Chondrocyte (in vitro differentiated cells): Measurements from ENCODE around the gene GOLGA8B. TPM values are rescaled to one million over a fixed set of nuclear protein-coding genes. Genes with fewer than 3 reads are reported as not detected.
A peak's percentile ranks its signal among the peaks of the same experiment; 100 is the strongest.
"Not testable (repeated sequence)": the region's sequence is repeated elsewhere in the genome, so short reads cannot be mapped to it uniquely, and the experiment has no call there.

Experiments
- DNase-seq: peaks from one replicate; pipeline ENCODE4 v3.0.0; 2021; ENCODE audit warnings: mixed read lengths, low spot score
- H3K27ac Mint-ChIP-seq: one replicate; pipeline ENCODE4 v1.8.0; 2021; ENCODE audit warnings: mild to moderate bottlenecking, moderate library complexity, mixed read lengths; ENCODE audit not compliant: unreplicated experiment
- H3K27me3 Mint-ChIP-seq: 2 replicates; pipeline ENCODE4 v1.8.0; 2021; ENCODE audit warnings: low read depth, mixed read lengths
- H3K36me3 Mint-ChIP-seq: 2 replicates; pipeline ENCODE4 v1.8.0; 2021; ENCODE audit warnings: low read depth, mixed read lengths
- H3K4me1 Mint-ChIP-seq: 2 replicates; pipeline ENCODE4 v1.8.0; 2021; ENCODE audit warnings: low read depth, mild to moderate bottlenecking, mixed read lengths
- H3K4me3 Mint-ChIP-seq: one replicate; pipeline ENCODE4 v1.8.0; 2021; ENCODE audit warnings: mild to moderate bottlenecking, moderate library complexity, mixed read lengths; ENCODE audit not compliant: unreplicated experiment
- H3K9me3 Mint-ChIP-seq: 2 replicates; pipeline ENCODE4 v1.8.0; 2021; ENCODE audit warnings: low read depth, mixed read lengths
- CTCF ChIP-seq: fragments of 200-600 bp; sonication (generic); IDR thresholded peaks from 2 replicates; pipeline ENCODE4 v1.5.0; 2021; ENCODE audit warnings: antibody characterized with exemption, mild to moderate bottlenecking, moderate library complexity
- total RNA-seq: library from RNA; stranded (reverse); gene quantifications from 3 replicates; pipeline ENCODE4 v1.2.1, GENCODE V29; 2021

The GOLGA8B gene
- total RNA-seq, 1 donor from 2014 or later, result 42.8 TPM

DNA sequence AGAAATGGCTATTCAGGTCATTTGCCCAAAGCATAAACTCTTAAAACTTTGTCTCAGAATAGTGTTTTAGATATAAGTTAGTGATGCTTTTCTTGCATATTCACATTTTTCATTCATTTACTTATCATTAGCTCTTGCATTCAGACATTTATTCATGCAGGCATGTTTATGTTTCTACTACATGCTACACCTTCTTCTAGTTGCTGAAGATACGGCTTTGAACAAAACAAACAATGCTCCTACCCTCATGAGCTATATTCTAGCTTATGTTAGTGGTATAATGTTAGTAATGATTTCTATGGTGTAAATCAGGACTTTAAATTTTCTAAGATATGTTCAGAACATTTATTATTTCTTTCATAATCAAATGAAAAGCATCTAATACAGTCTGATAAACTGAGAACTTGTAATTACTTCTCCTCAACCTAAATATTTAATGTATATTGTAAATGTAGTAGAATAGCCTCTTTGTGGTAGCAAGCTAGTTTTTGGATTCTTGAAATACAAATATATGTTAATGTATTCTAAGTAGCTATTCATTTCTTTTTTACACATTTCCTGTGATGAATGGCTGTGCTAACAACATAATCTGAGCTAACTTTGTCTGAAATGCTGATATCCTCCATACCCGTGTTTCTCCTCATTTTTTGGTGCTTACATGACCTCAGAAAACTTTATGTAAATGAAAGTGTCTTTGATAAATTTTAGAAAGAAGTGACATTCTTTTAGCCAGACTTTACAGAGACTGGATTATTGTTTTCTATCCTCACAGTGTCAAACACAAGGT lies 15.5 kb upstream of the GOLGA8B start:
- Mint-ChIP-seq H3K27me3 (peaks cover 36% of the 10 kb centered on the region), H3K36me3 (no peaks in the 10 kb centered on the region), H3K27ac (no peak overlapping the region), H3K4me1 (no peaks in the 10 kb centered on the region), H3K9me3 (no peaks in the 10 kb centered on the region), H3K4me3 (no peak overlapping the region)
- no peak for TF ChIP-seq CTCF
- DNase-seq, result no peak

DNA sequence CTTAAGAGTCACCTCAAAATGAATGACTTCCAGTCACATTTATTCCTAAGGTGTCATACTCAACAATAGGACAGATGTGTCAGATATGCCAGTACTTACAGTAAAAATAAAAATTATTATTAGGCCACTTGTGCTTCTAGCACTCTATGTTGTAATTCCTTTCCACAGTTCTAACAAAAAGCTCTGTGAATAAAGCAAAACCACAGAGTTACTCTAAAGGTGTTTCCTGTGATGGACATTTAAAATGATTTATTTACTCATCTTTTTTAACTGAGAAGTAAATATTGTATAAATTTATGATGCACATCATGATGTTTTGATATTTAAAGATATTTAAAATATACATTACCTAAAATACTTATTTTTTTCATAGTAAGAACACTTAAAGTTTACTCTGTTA lies 13.9 kb upstream of the GOLGA8B start:
- TF ChIP-seq CTCF, result no peak
- no peaks in the 10 kb centered on the region for H3K36me3 Mint-ChIP-seq
- H3K4me3 Mint-ChIP-seq, result no peak overlapping the region
- no peak overlapping the region for H3K27ac Mint-ChIP-seq
- H3K27me3 Mint-ChIP-seq, result peaks cover 29% of the 10 kb centered on the region
- no peaks in the 10 kb centered on the region for H3K4me1 Mint-ChIP-seq
- no peaks in the 10 kb centered on the region for H3K9me3 Mint-ChIP-seq
- DNase-seq, result no peak

DNA sequence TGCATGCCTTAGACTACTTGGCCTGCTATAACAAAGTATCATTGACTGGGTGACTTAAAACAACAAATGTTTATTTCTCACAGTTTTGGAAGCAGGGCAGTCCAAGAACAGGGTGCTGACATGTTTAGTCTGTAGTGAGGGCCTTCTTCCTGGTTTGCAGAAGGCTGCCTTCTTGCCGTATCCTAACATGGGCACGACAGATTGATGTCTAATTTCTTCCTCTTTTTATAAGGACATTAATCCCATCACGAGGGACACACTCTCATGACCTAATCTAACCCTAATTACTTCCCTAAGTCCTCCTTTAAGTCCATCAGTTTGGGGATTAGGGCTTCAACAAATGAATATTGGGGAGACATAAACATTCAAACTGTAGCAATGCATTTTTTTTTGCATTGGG lies 10.9 kb upstream of the GOLGA8B start:
- Mint-ChIP-seq H3K36me3 (no peaks in the 10 kb centered on the region), H3K27me3 (peaks cover 20% of the 10 kb centered on the region), H3K4me1 (no peaks in the 10 kb centered on the region), H3K9me3 (no peaks in the 10 kb centered on the region), H3K4me3 (no peak overlapping the region), H3K27ac (no peak overlapping the region)
- TF ChIP-seq CTCF, result no peak
- DNase-seq, result no peak

GRCh38 chr15:34591306-34591705 lies 7.9 kb upstream of the GOLGA8B start:
- no peak overlapping the region for H3K4me3 Mint-ChIP-seq
- DNase-seq, result no peak
- H3K4me1 Mint-ChIP-seq, result peaks cover 10% of the 10 kb centered on the region
- no peak for TF ChIP-seq CTCF
- H3K9me3 Mint-ChIP-seq, result no peaks in the 10 kb centered on the region
- no peaks in the 10 kb centered on the region for H3K36me3 Mint-ChIP-seq
- H3K27ac Mint-ChIP-seq, result no peak overlapping the region
- H3K27me3 Mint-ChIP-seq, result peaks cover 13% of the 10 kb centered on the region

DNA sequence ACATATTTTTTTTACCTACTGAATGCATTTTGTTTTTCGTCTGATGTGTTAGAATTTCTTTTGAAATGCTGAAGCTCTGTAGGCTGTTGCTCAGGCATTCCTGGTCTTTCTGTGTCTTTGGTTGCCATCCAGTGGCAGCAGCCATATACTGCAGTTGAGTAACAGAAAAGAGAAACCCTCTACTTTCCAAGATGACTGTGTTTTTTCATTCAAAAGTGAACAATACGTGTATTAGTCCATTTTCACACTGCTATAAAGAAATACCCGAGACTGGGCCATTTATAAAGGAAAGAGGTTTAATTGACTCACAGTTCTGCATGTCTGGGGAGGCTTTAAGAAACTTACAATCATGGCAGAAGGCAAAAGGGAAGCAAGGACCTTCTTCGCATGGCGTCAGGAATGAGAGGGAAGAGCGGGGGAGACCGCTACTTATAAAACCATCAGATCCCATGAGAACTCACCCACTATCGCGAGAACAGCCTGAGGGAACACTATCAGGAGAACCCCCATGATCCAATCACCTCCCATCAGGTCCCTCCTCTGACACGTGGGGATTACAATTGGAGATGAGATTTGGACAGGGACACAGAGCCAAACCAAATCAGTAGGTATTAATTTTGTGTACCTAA lies 4.7 kb upstream of the GOLGA8B start:
- DNase-seq, result no peak
- H3K27ac Mint-ChIP-seq, result peak overlapping the region; percentile 79
- peaks cover 13% of the 10 kb centered on the region for H3K27me3 Mint-ChIP-seq
- peak; percentile 90 for TF ChIP-seq CTCF
- peak overlapping the region; percentile 68 for H3K4me3 Mint-ChIP-seq
- H3K36me3 Mint-ChIP-seq, result no peaks in the 10 kb centered on the region
- no peaks in the 10 kb centered on the region for H3K9me3 Mint-ChIP-seq
- H3K4me1 Mint-ChIP-seq, result peaks cover 14% of the 10 kb centered on the region

DNA sequence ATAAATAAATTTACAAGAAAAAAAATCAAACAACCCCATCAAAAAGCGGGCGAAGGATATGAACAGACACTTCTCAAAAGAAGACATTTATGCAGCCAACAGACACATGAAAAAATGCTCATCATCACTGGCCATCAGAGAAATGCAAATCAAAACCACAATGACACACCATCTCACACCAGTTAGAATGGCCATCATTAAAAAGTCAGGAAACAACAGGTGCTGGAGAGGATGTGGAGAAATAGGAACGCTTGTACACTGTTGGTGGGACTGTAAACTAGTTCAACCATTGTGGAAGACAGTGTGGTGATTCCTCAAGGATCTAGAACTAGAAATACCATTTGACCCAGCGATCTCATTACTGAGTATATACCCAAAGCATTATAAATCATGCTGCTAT lies 2.5 kb upstream of the GOLGA8B start:
- not testable (repeated sequence) for H3K36me3 Mint-ChIP-seq, H3K9me3 Mint-ChIP-seq, H3K27me3 Mint-ChIP-seq, H3K27ac Mint-ChIP-seq, H3K4me3 Mint-ChIP-seq, DNase-seq
- peaks cover 25% of the 10 kb centered on the region for H3K4me1 Mint-ChIP-seq
